ENCODE data around the gene PKP4.
A peak's percentile ranks its signal among the peaks of the same experiment; 100 is the strongest.
"Not testable (repeated sequence)": the region's sequence is repeated elsewhere in the genome, so short reads cannot be mapped to it uniquely, and the experiment has no call there.

Gene PKP4

DNA sequence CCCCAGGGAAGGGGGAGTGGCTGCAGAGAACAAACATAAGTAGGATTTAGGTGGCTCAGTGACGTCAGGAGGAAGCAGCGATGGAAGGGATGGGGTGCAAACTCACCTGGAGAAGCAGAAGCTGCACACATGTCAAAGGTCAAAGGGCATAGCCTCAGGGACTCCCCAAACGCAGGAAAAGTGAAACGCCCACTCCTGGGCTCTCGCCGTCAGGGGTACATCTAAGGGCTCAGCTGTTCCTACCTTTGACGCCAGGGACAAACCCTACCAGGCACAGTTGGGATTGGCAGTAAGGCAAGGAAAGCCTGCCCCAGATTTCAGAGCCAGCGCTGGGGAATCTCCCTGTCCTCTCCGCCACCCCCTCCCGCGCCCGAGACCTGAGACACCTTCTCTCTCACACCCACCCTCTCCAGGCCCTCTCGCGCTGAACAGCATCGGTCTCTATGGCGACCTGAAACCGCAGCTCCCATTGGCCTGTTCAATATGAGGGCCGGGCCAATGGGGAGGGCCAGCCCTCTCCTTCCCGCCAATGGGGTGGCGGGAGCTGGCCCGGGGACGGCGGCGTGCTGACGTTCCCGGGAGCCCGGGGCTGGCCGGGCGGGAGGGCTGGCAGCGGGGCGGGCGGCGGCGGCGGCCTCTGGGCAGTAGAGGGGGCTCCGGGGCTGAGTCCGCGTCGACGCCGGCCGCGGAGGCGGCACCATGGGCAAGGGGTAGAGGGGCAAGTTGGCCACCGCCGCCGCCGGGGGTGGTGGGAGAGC is at the start of gene PKP4, which contains the start of gene CCDC148:
TSS of gene PKP4 (plus strand) at position 644 of the 758 bp plus-strand sequence. CDS start 76,233 bp downstream, outside the sequence.
TSS of gene CCDC148 (minus strand) at position 445 of the 758 bp plus-strand sequence. CDS start at position 131, 314 bp downstream.
- H3K4me3 ChIP-seq (ENCODE audit: low read depth, low read length) = peak within 1 kb of the TSS; percentile 84
- H3K27ac ChIP-seq (ENCODE audit: low read depth, low read length) = peak within 1 kb of the TSS; percentile 92
- no peaks in the 10 kb centered on the region for H3K9me3 ChIP-seq (ENCODE audit: control insufficient read depth, insufficient read depth, low read length)
- no peaks in the 10 kb centered on the region for H3K27me3 ChIP-seq (ENCODE audit: control insufficient read depth, insufficient read depth, low read length)
- H3K9ac ChIP-seq (ENCODE audit: low read depth, low read length) = peak within 1 kb of the TSS; percentile 88
- H3K4me1 ChIP-seq (ENCODE audit: control insufficient read depth, insufficient read depth, low read length) = peaks cover 33% of the 10 kb centered on the region
- 0 out of 2 replicates have a peak, but pooled peaks cover 3% of the 10 kb centered on the region for H3K36me3 ChIP-seq (ENCODE audit: control insufficient read depth, insufficient read depth, low read length)

DNA sequence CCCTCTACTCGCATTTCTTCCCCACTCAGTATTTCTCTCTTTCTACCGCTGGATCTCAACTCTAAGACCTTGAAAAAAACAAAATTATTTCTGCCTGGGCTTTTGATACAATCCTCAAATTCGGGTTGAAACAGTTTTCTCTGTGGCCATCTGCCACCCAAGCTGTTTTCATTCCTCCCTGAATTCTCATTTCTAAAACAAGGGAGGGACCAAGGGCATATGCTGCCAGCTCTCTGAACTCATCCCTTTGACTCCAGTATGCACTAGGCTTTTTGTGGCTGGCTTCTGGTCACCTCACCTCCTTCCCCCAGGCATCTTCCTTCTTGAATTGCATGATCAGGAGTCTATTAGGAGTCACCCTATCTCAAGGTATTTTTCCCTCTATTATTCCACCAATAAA is 49.7 kb upstream of the PKP4 start:
- Histone ChIP-seq H3K27me3 (ENCODE audit: control insufficient read depth, insufficient read depth, low read length) (0 out of 2 replicates have a peak, but pooled peaks cover under 1% of the 10 kb centered on the region), H3K27ac (ENCODE audit: low read depth, low read length) (no peak overlapping the region), H3K4me3 (ENCODE audit: low read depth, low read length) (no peak overlapping the region)

DNA sequence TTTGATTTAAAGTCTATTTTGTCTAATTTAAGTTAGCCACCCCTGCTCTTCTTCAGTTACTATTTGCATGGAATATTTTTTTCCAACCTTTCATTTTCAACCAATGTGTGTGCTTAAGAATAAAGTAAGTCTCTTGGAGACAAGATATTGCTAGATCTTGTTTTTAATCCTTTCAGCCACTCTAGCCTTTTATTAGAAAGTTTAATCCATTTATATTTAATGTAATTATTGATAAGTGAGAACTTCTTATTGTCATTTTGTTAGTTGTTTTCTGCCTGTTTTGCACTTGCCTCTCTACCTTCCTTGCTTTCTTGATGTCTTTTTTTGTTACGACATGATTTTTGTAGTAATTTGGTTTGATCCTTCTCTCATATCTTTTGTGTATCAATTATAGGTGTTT is 46.6 kb upstream of the PKP4 start:
- H3K9me3 ChIP-seq (ENCODE audit: control insufficient read depth, insufficient read depth, low read length) = 0 out of 2 replicates have a peak, but pooled peaks cover 4% of the 10 kb centered on the region
- peaks cover 24% of the 10 kb centered on the region for H3K4me1 ChIP-seq (ENCODE audit: control insufficient read depth, insufficient read depth, low read length)
- peaks cover 10% of the 10 kb centered on the region; the same call in 1 of the 2 replicates for H3K27me3 ChIP-seq (ENCODE audit: control insufficient read depth, insufficient read depth, low read length)
- H3K9ac ChIP-seq (ENCODE audit: low read depth, low read length) = no peak overlapping the region
- H3K27ac ChIP-seq (ENCODE audit: low read depth, low read length) = no peak overlapping the region
- no peak overlapping the region; the same call in 1 of the 2 replicates for H3K4me3 ChIP-seq (ENCODE audit: low read depth, low read length)
- H3K36me3 ChIP-seq (ENCODE audit: control insufficient read depth, insufficient read depth, low read length) = no peaks in the 10 kb centered on the region

More for the DNA sequence above, 49.7 kb upstream of the PKP4 start:
- no peaks in the 10 kb centered on the region for H3K36me3 ChIP-seq (ENCODE audit: control insufficient read depth, insufficient read depth, low read length)
- no peak overlapping the region for H3K9ac ChIP-seq (ENCODE audit: low read depth, low read length)
- H3K4me1 ChIP-seq (ENCODE audit: control insufficient read depth, insufficient read depth, low read length) = peaks cover 9% of the 10 kb centered on the region
- H3K9me3 ChIP-seq (ENCODE audit: control insufficient read depth, insufficient read depth, low read length) = 0 out of 2 replicates have a peak, but pooled peaks cover 4% of the 10 kb centered on the region

DNA sequence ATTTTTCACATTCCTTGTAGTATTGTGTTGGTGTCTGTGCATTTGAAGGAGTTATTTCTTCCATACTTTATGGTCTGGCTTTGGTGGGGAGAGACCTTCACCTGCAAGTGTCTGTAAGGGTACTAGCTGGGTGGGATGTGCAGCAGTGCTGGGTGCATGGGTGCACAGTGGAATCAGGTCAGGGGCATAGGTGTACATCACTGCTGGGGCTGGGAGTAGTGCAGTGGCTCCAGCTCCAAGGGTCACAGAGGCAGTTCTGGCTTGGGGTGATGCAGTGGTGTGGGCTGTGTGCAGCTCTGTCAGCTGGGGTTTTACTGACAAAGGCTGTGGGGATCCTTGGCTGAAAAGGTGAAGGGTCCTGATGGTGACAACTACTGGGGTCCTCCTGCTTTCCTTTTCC is 45.0 kb upstream of the PKP4 start:
- Histone ChIP-seq H3K36me3 (ENCODE audit: control insufficient read depth, insufficient read depth, low read length) (no peaks in the 10 kb centered on the region), H3K27ac (ENCODE audit: low read depth, low read length) (no peak overlapping the region), H3K27me3 (ENCODE audit: control insufficient read depth, insufficient read depth, low read length) (peaks cover 10% of the 10 kb centered on the region; the same call in 1 of the 2 replicates), H3K4me1 (ENCODE audit: control insufficient read depth, insufficient read depth, low read length) (peaks cover 24% of the 10 kb centered on the region), H3K9ac (ENCODE audit: low read depth, low read length) (no peak overlapping the region), H3K9me3 (ENCODE audit: control insufficient read depth, insufficient read depth, low read length) (0 out of 2 replicates have a peak, but pooled peaks cover 7% of the 10 kb centered on the region), H3K4me3 (ENCODE audit: low read depth, low read length) (no peak overlapping the region)

DNA sequence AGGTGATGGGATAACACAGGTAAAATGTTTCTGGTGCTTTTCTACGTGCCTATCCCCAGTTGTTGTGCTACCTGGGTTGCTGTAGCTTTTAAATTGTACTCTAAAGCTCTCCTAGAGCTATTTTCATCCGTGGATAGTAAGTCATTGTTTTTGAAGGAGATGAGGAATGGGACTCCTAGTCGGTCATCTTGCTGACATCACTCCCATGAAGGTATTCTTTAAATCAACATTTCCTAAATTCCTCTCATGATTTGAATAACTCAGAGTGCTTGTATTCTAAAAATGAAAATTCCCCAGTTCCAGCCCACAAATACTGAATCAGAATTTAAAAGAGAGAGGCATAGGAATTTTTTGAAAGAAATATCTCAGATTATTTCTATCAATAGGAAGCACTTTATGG is 44.5 kb upstream of the PKP4 start:
- no peak overlapping the region for H3K27ac ChIP-seq (ENCODE audit: low read depth, low read length)
- peaks cover 10% of the 10 kb centered on the region; the same call in 1 of the 2 replicates for H3K27me3 ChIP-seq (ENCODE audit: control insufficient read depth, insufficient read depth, low read length)
- H3K4me1 ChIP-seq (ENCODE audit: control insufficient read depth, insufficient read depth, low read length) = peaks cover 24% of the 10 kb centered on the region
- H3K9me3 ChIP-seq (ENCODE audit: control insufficient read depth, insufficient read depth, low read length) = 0 out of 2 replicates have a peak, but pooled peaks cover 7% of the 10 kb centered on the region
- no peak overlapping the region for H3K4me3 ChIP-seq (ENCODE audit: low read depth, low read length)
- H3K9ac ChIP-seq (ENCODE audit: low read depth, low read length) = no peak overlapping the region
- no peaks in the 10 kb centered on the region for H3K36me3 ChIP-seq (ENCODE audit: control insufficient read depth, insufficient read depth, low read length)

DNA sequence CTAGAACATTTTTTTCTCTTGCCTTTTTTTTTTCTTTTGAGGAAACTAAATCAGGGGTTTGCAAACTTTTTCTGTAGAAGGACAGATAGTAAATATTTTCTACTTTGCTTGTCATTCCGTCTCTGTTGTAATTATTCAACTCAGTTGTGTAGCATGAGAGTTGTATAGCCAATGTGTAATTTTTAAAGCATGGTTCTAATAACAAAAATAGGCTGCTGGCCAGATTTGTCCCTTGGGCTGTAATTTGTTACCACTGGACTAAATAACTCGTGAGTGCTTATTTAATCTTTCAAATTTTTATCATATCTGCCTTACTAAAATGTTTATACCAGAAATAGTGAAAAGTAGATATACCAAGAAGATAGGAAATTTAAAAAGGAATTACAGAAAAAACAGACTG is 43.2 kb upstream of the PKP4 start:
- Histone ChIP-seq H3K9me3 (ENCODE audit: control insufficient read depth, insufficient read depth, low read length) (0 out of 2 replicates have a peak, but pooled peaks cover 7% of the 10 kb centered on the region), H3K9ac (ENCODE audit: low read depth, low read length) (no peak overlapping the region), H3K27ac (ENCODE audit: low read depth, low read length) (no peak overlapping the region), H3K36me3 (ENCODE audit: control insufficient read depth, insufficient read depth, low read length) (no peaks in the 10 kb centered on the region), H3K4me3 (ENCODE audit: low read depth, low read length) (peak overlapping the region; percentile 6; the same call in 1 of the 2 replicates), H3K4me1 (ENCODE audit: control insufficient read depth, insufficient read depth, low read length) (peaks cover 24% of the 10 kb centered on the region), H3K27me3 (ENCODE audit: control insufficient read depth, insufficient read depth, low read length) (peaks cover 10% of the 10 kb centered on the region; the same call in 1 of the 2 replicates)

DNA sequence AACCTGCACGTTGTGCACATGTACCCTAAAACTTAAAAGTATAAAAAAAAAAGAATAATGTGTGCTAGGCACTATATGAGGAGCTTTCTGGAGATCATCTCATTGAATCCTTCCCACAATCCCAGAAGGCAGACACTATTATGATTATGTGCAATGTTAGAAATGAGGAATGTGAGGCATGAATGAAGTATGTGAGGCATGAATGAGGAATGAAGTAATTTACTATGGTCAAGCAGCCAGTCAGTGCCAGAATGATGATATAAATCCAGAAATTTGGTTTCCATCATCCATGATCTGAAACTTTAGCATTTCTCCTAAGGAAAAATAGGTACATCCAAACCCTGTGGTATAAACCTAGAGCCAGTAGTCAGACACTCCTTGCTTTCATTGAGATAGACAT is 42.2 kb upstream of the PKP4 start:
- no peak overlapping the region for H3K9ac ChIP-seq (ENCODE audit: low read depth, low read length)
- H3K9me3 ChIP-seq (ENCODE audit: control insufficient read depth, insufficient read depth, low read length) = 0 out of 2 replicates have a peak, but pooled peaks cover 7% of the 10 kb centered on the region
- H3K36me3 ChIP-seq (ENCODE audit: control insufficient read depth, insufficient read depth, low read length) = no peaks in the 10 kb centered on the region
- no peak overlapping the region for H3K27ac ChIP-seq (ENCODE audit: low read depth, low read length)
- no peak overlapping the region for H3K4me3 ChIP-seq (ENCODE audit: low read depth, low read length)
- H3K4me1 ChIP-seq (ENCODE audit: control insufficient read depth, insufficient read depth, low read length) = peaks cover 24% of the 10 kb centered on the region
- peaks cover 10% of the 10 kb centered on the region; the same call in 1 of the 2 replicates for H3K27me3 ChIP-seq (ENCODE audit: control insufficient read depth, insufficient read depth, low read length)

DNA sequence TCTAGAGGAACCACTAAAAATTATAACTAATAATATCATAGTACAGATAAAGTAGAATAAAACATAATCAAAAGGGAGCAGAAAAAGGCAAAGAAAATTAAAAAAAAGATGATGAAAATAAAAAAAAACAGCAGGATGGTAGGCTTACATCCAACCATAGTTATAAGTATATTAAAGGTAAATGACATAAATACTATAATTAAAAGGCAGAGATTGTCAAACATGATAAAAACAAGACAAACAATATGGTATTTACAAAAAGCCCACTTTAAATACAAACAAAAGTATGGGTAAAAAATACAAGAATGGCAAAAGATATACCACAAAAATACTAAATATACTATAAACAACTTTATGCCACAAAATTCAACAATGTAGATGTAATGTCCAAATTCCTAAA is 24.6 kb upstream of the PKP4 start:
- no peaks in the 10 kb centered on the region for H3K36me3 ChIP-seq (ENCODE audit: control insufficient read depth, insufficient read depth, low read length)

DNA sequence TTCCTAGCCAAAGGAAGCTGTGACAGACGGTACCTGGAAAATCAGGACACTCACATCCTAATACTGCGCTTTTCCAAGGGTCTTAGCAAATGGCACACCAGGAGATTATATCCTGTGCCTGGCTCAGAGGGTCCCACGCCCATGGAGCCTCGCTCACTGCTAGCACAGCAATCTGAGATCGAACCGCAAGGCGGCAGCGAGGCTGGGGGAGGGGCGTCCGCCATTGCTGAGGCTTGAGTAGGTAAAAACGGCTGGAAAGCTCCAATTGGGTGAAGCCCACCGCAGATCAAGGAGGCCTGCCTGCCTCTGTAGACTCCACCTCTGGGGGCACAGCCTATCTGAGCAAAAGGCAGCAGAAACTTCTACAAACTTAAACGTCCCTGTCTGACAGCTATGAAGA is 23.0 kb upstream of the PKP4 start:
- peaks cover 18% of the 10 kb centered on the region for H3K9me3 ChIP-seq (ENCODE audit: control insufficient read depth, insufficient read depth, low read length)
- H3K36me3 ChIP-seq (ENCODE audit: control insufficient read depth, insufficient read depth, low read length); H3K9ac ChIP-seq (ENCODE audit: low read depth, low read length); H3K27me3 ChIP-seq (ENCODE audit: control insufficient read depth, insufficient read depth, low read length); H3K4me3 ChIP-seq (ENCODE audit: low read depth, low read length); H3K4me1 ChIP-seq (ENCODE audit: control insufficient read depth, insufficient read depth, low read length); H3K27ac ChIP-seq (ENCODE audit: low read depth, low read length): not testable (repeated sequence)

More for the DNA sequence above, 24.6 kb upstream of the PKP4 start:
- H3K9ac ChIP-seq (ENCODE audit: low read depth, low read length) = no peak overlapping the region
- H3K4me3 ChIP-seq (ENCODE audit: low read depth, low read length) = no peak overlapping the region
- peaks cover 18% of the 10 kb centered on the region for H3K9me3 ChIP-seq (ENCODE audit: control insufficient read depth, insufficient read depth, low read length)
- no peaks in the 10 kb centered on the region for H3K4me1 ChIP-seq (ENCODE audit: control insufficient read depth, insufficient read depth, low read length)
- H3K27me3 ChIP-seq (ENCODE audit: control insufficient read depth, insufficient read depth, low read length) = no peaks in the 10 kb centered on the region
- no peak overlapping the region for H3K27ac ChIP-seq (ENCODE audit: low read depth, low read length)

- H3K36me3 ChIP-seq (ENCODE audit: control insufficient read depth, insufficient read depth, low read length); H3K9ac ChIP-seq (ENCODE audit: low read depth, low read length); H3K9me3 ChIP-seq (ENCODE audit: control insufficient read depth, insufficient read depth, low read length); H3K27me3 ChIP-seq (ENCODE audit: control insufficient read depth, insufficient read depth, low read length); H3K27ac ChIP-seq (ENCODE audit: low read depth, low read length); H3K4me3 ChIP-seq (ENCODE audit: low read depth, low read length); H3K4me1 ChIP-seq (ENCODE audit: control insufficient read depth, insufficient read depth, low read length): not testable (repeated sequence)
Observed at GRCh38 chr2:158439062-158439461, 17.7 kb upstream of the PKP4 start.

DNA sequence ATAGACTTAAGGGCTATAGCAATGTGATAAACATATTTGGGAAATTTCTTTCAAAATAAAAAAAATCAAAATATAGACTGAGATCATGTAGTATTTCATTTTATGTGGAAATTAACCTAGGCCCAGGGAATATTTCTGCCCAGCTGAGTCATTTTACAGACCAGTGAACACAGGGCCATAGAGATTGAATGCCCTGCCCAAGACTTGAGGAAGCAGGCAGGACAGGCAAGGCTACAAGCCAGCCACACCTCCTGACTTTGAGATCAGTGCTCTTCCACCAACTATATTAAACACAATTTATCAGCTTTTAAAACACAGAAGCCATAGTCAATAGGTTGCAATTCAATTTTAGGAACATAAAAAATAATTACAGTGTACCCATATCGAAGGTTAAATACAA is 13.1 kb upstream of the PKP4 start:
- H3K27ac ChIP-seq (ENCODE audit: low read depth, low read length) = no peak overlapping the region

More for the DNA sequence above, 13.1 kb upstream of the PKP4 start:
- Histone ChIP-seq H3K27me3 (ENCODE audit: control insufficient read depth, insufficient read depth, low read length) (no peaks in the 10 kb centered on the region), H3K9me3 (ENCODE audit: control insufficient read depth, insufficient read depth, low read length) (no peaks in the 10 kb centered on the region), H3K4me3 (ENCODE audit: low read depth, low read length) (no peak overlapping the region), H3K9ac (ENCODE audit: low read depth, low read length) (no peak overlapping the region), H3K36me3 (ENCODE audit: control insufficient read depth, insufficient read depth, low read length) (no peaks in the 10 kb centered on the region), H3K4me1 (ENCODE audit: control insufficient read depth, insufficient read depth, low read length) (no peaks in the 10 kb centered on the region)
